Measurements from ENCODE around the gene NTF3.

- TF ChIP-seq CTCF (IDR thresholded peaks at IDR 0.05), result no peak
- TF ChIP-seq POLR2A (IDR thresholded peaks at IDR 0.05), result no peak
Measured at GRCh38 chr12:5518584-5519365, 86.9 kb downstream of the NTF3 start.

Data from prostate gland (tissue), 2 donors.